Skeletal muscle cell (primary cell): ENCODE results near the gene TTC7B.
"Not testable (repeated sequence)": the region's sequence is repeated elsewhere in the genome, so short reads cannot be mapped to it uniquely, and the experiment has no call there.

ENCODE experiments used
- DNase-seq: peaks from one replicate; pipeline ENCODE4 v3.0.0-alpha.2; 2010; ENCODE audit warnings: low read depth
- H3K4me3 ChIP-seq: 2 replicates; pipeline ENCODE4 v1.5.1; 2011; ENCODE audit warnings: low read depth, mild to moderate bottlenecking, control low read depth, low read length, moderate library complexity

Gene TTC7B

GRCh38 chr14:90533591-90534021 is 282.6 kb downstream of the TTC7B start:
- no peak for DNase-seq
- H3K4me3 ChIP-seq: no peak overlapping the region

GRCh38 chr14:90532826-90533525 is 283.3 kb downstream of the TTC7B start:
- no peak for DNase-seq
- no peak overlapping the region for H3K4me3 ChIP-seq

GRCh38 chr14:90531497-90531896 is 284.7 kb downstream of the TTC7B start:
- no peak overlapping the region for H3K4me3 ChIP-seq
- no peak for DNase-seq

GRCh38 chr14:90530523-90530922 is 285.7 kb downstream of the TTC7B start:
- no peak for DNase-seq
- H3K4me3 ChIP-seq: no peak overlapping the region

GRCh38 chr14:90527978-90528377 is 288.3 kb downstream of the TTC7B start:
- H3K4me3 ChIP-seq: no peak overlapping the region
- no peak for DNase-seq

GRCh38 chr14:90526536-90526935 is 289.7 kb downstream of the TTC7B start:
- not testable (repeated sequence) for H3K4me3 ChIP-seq, DNase-seq

- not testable (repeated sequence) for DNase-seq, H3K4me3 ChIP-seq
Observed at GRCh38 chr14:90525353-90526028, 290.7 kb downstream of the TTC7B start.

- H3K4me3 ChIP-seq: no peak overlapping the region
- no peak for DNase-seq
Observed at GRCh38 chr14:90523961-90524875, 292.0 kb downstream of the TTC7B start.

- no peak for DNase-seq
- H3K4me3 ChIP-seq: no peak overlapping the region
Observed at GRCh38 chr14:90523544-90523943, 292.7 kb downstream of the TTC7B start.

- DNase-seq: no peak
- H3K4me3 ChIP-seq: no peak overlapping the region
Observed at GRCh38 chr14:90522571-90523191, 293.5 kb downstream of the TTC7B start.

GRCh38 chr14:90521930-90522483 is 294.2 kb downstream of the TTC7B start:
- no peak overlapping the region for H3K4me3 ChIP-seq
- DNase-seq: no peak

- no peak for DNase-seq
- H3K4me3 ChIP-seq: no peak overlapping the region
Observed at GRCh38 chr14:90521084-90521929, 294.9 kb downstream of the TTC7B start.

- no peak overlapping the region for H3K4me3 ChIP-seq
- no peak for DNase-seq
Observed at GRCh38 chr14:90520326-90520725, 295.9 kb downstream of the TTC7B start.

GRCh38 chr14:90519262-90519920 is 296.8 kb downstream of the TTC7B start:
- DNase-seq: no peak
- no peak overlapping the region for H3K4me3 ChIP-seq

GRCh38 chr14:90518941-90519256 is 297.3 kb downstream of the TTC7B start:
- DNase-seq: no peak
- H3K4me3 ChIP-seq: no peak overlapping the region

GRCh38 chr14:90518069-90518940 is 297.9 kb downstream of the TTC7B start:
- H3K4me3 ChIP-seq: no peak overlapping the region
- DNase-seq: no peak

- no peak overlapping the region for H3K4me3 ChIP-seq
- DNase-seq: no peak
Observed at GRCh38 chr14:90517076-90517841, 299.0 kb downstream of the TTC7B start.
